ENCODE results near the gene HMCN2.

HMCN2 gene

GRCh38 chr9:130479587-130479986 is 214.0 kb downstream of the HMCN2 start:
- no peaks in the 10 kb centered on the region for H3K36me3 Mint-ChIP-seq (ENCODE audit: low read depth)
- H3K4me1 Mint-ChIP-seq = no peaks in the 10 kb centered on the region
- no peaks in the 10 kb centered on the region for H3K9me3 Mint-ChIP-seq
- no peak overlapping the region for H3K27ac Mint-ChIP-seq
- H3K4me3 Mint-ChIP-seq = no peak overlapping the region
- peaks cover 16% of the 10 kb centered on the region for H3K27me3 Mint-ChIP-seq
- no peak for ATAC-seq
- DNase-seq = no peak

- Mint-ChIP-seq H3K27ac (no peak overlapping the region), H3K36me3 (ENCODE audit: low read depth) (no peaks in the 10 kb centered on the region), H3K9me3 (no peaks in the 10 kb centered on the region), H3K27me3 (peaks cover 20% of the 10 kb centered on the region), H3K4me1 (no peaks in the 10 kb centered on the region), H3K4me3 (no peak overlapping the region)
- DNase-seq = no peak
- no peak for ATAC-seq
These were observed 215.1 kb downstream of the HMCN2 start for GRCh38 chr9:130480673-130481072.

GRCh38 chr9:130482463-130482862 is 216.9 kb downstream of the HMCN2 start:
- Mint-ChIP-seq H3K4me3 (no peak overlapping the region), H3K36me3 (ENCODE audit: low read depth) (no peaks in the 10 kb centered on the region), H3K27me3 (peaks cover 22% of the 10 kb centered on the region), H3K4me1 (no peaks in the 10 kb centered on the region), H3K9me3 (no peaks in the 10 kb centered on the region), H3K27ac (no peak overlapping the region)
- ATAC-seq = no peak
- DNase-seq = no peak

- DNase-seq = no peak
- H3K27me3 Mint-ChIP-seq = peaks cover 22% of the 10 kb centered on the region
- H3K36me3 Mint-ChIP-seq (ENCODE audit: low read depth) = no peaks in the 10 kb centered on the region
These were observed 217.9 kb downstream of the HMCN2 start for GRCh38 chr9:130483371-130483971.

More at GRCh38 chr9:130483371-130483971, 217.9 kb downstream of the HMCN2 start:
- H3K4me1 Mint-ChIP-seq = no peaks in the 10 kb centered on the region
- H3K27ac Mint-ChIP-seq = no peak overlapping the region
- ATAC-seq = no peak
- no peaks in the 10 kb centered on the region for H3K9me3 Mint-ChIP-seq
- H3K4me3 Mint-ChIP-seq = no peak overlapping the region
